ENCODE results near the gene CX3CR1. TPM values are rescaled to one million over a fixed set of nuclear protein-coding genes. Genes with fewer than 3 reads are reported as not detected.

Gene CX3CR1
- total RNA-seq, 1 experiment from 2014 or later: not detected

- BruUV-seq (replicated peaks): no TSS peak
- H3K4me3 Mint-ChIP-seq (ENCODE audit: unreplicated experiment): no peak overlapping the region
- no peaks in the 10 kb centered on the region for H3K9me3 Mint-ChIP-seq (ENCODE audit: unreplicated experiment)
- peaks cover 14% of the 10 kb centered on the region for H3K27me3 Mint-ChIP-seq (ENCODE audit: insufficient read depth, unreplicated experiment)
- TF ChIP-seq CTCF (IDR thresholded peaks at IDR 0.05; ENCODE audit: unreplicated experiment): no peak
- ChIA-PET POLR2A (no interaction called here), CTCF (interaction anchor here (0.6 to 1.5 kb wide), 5 partner anchors 20 to 920 kb away, joined by 3 to 8 read pairs (median 5); no protein-coding TSS in a partner anchor)
- no peak overlapping the region for H3K27ac Mint-ChIP-seq (ENCODE audit: low read depth, unreplicated experiment)
- H3K4me1 Mint-ChIP-seq (ENCODE audit: insufficient read depth, unreplicated experiment): no peaks in the 10 kb centered on the region
- intact Hi-C loops (cut with micrococcal nuclease): no loop called here
- H3K36me3 Mint-ChIP-seq (ENCODE audit: insufficient read depth, unreplicated experiment): no peaks in the 10 kb centered on the region
- no peak for DNase-seq (ENCODE audit: unreplicated experiment)
These were observed 11.3 kb downstream of the CX3CR1 start for GRCh38 chr3:39268549-39268900.

GRCh38 chr3:39267631-39268548 is 11.9 kb downstream of the CX3CR1 start:
- no TSS peak for BruUV-seq (replicated peaks)

GRCh38 chr3:39264053-39264452 is 15.8 kb downstream of the CX3CR1 start:
- intact Hi-C loops (cut with micrococcal nuclease): no loop called here
- no peaks in the 10 kb centered on the region for H3K9me3 Mint-ChIP-seq (ENCODE audit: unreplicated experiment)

More at GRCh38 chr3:39267631-39268548, 11.9 kb downstream of the CX3CR1 start:
- intact Hi-C loops (cut with micrococcal nuclease): no loop called here
- no peak for TF ChIP-seq CTCF (IDR thresholded peaks at IDR 0.05; ENCODE audit: unreplicated experiment)
- no peaks in the 10 kb centered on the region for H3K9me3 Mint-ChIP-seq (ENCODE audit: unreplicated experiment)
- DNase-seq (ENCODE audit: unreplicated experiment): no peak
- no peaks in the 10 kb centered on the region for H3K36me3 Mint-ChIP-seq (ENCODE audit: insufficient read depth, unreplicated experiment)
- H3K4me3 Mint-ChIP-seq (ENCODE audit: unreplicated experiment): no peak overlapping the region
- no peak overlapping the region for H3K27ac Mint-ChIP-seq (ENCODE audit: low read depth, unreplicated experiment)
- H3K27me3 Mint-ChIP-seq (ENCODE audit: insufficient read depth, unreplicated experiment): peaks cover 20% of the 10 kb centered on the region
- POLR2A ChIA-PET: no interaction called here
- H3K4me1 Mint-ChIP-seq (ENCODE audit: insufficient read depth, unreplicated experiment): no peaks in the 10 kb centered on the region
- CTCF ChIA-PET: interaction anchor here (0.6 to 1.5 kb wide), 8 partner anchors 20 to 919 kb away, joined by 3 to 8 read pairs (median 4); no protein-coding TSS in a partner anchor

More at GRCh38 chr3:39264053-39264452, 15.8 kb downstream of the CX3CR1 start:
- H3K4me1 Mint-ChIP-seq (ENCODE audit: insufficient read depth, unreplicated experiment): no peaks in the 10 kb centered on the region
- peaks cover 22% of the 10 kb centered on the region for H3K27me3 Mint-ChIP-seq (ENCODE audit: insufficient read depth, unreplicated experiment)
- ChIA-PET CTCF (interaction anchor here (0.7 to 4.0 kb wide), 7 partner anchors 10 to 135 kb away, joined by 3 to 45 read pairs (median 4); partner anchors contain the start of gene XIRP1), POLR2A (interaction anchor here (0.5 to 1.1 kb wide), 3 partner anchors 10 to 23 kb away, joined by 3 to 4 read pairs (median 3); no protein-coding TSS in a partner anchor)
- TF ChIP-seq CTCF (IDR thresholded peaks at IDR 0.05; ENCODE audit: unreplicated experiment): no peak
- no peak for DNase-seq (ENCODE audit: unreplicated experiment)
- BruUV-seq (replicated peaks): no TSS peak
- no peaks in the 10 kb centered on the region for H3K36me3 Mint-ChIP-seq (ENCODE audit: insufficient read depth, unreplicated experiment)
- H3K4me3 Mint-ChIP-seq (ENCODE audit: unreplicated experiment): no peak overlapping the region
- H3K27ac Mint-ChIP-seq (ENCODE audit: low read depth, unreplicated experiment): no peak overlapping the region

Measured in MCF 10A (cell line).